Measurements from ENCODE around the gene RNF113B. TPM values are rescaled to one million over a fixed set of nuclear protein-coding genes. Genes with fewer than 3 reads are reported as not detected.

Gene RNF113B
- total and polyA plus RNA-seq, 2 of the 13 experiments (the other 11 are each of a cell fraction or from before 2014, with no cell fraction given): not detected

GRCh38 chr13:98162935-98163334 lies 14.1 kb downstream of the RNF113B start:
- in situ Hi-C loops (cut with HindIII; ENCODE audit: extremely low pct_ligation_motif_present, low pct_unique_long_range_greater_than_20kb): no loop called here
- H3K36me3 ChIP-seq (replicated peaks in 1 of 2; ENCODE audit: control insufficient read depth in 1 of 2, insufficient read depth in 2 of 2, low read length in 2 of 2): peaks cover 9 to 16% of the 10 kb centered on the region in 2 experiments
- intact Hi-C loops (cut with micrococcal nuclease; ENCODE audit: unreplicated experiment): no loop called here
- H3K4me3 ChIP-seq (replicated peaks in 1 of 3; ENCODE audit: insufficient read depth in 1 of 3, low read depth in 2 of 3, low read length in 3 of 3): no peak overlapping the region
- H3K27ac ChIP-seq (ENCODE audit: extremely low read length, insufficient read depth, low read length): peak overlapping the region; percentile 87
- no peak overlapping the region for H3K4me2 ChIP-seq (ENCODE audit: low read depth, low read length)
- peaks cover 94% of the 10 kb centered on the region for H3K79me2 ChIP-seq (ENCODE audit: insufficient read depth, low read length)
- TF ChIP-seq RELA (CRISPR knock-in tag; IDR thresholded peaks at IDR 0.05): no peak
- TF ChIP-seq ZNF335 (CRISPR knock-in tag; IDR thresholded peaks at IDR 0.05): no peak
- TF ChIP-seq ZBTB1 (CRISPR knock-in tag; IDR thresholded peaks at IDR 0.05; ENCODE audit: borderline replicate concordance): no peak
- TF ChIP-seq ZNF850 (CRISPR knock-in tag; conservative IDR thresholded peaks at IDR 0.05): no peak
- FAIRE-seq: no peak
- ChIA-PET POLR2A (interaction anchor here (0.8 kb wide), 1 partner anchor 103 kb away, joined by 3 read pairs; no protein-coding TSS in a partner anchor), CTCF (ENCODE audit: low intra/inter-chr PET ratio, low total read pairs) (no interaction called here)
- no peaks in the 10 kb centered on the region; a peak in 1 of 5 replicates for H3K27me3 ChIP-seq (ENCODE audit: control insufficient read depth in 1 of 2, insufficient read depth in 2 of 2, low read length in 2 of 2)
- DNase-seq (ENCODE audit: low spot score): no peak
- BruUV-seq (replicated peaks): no TSS peak
- WGBS (ENCODE audit: low lambda C conversion rate): 98% methylated on average over 5 of the region's 5 CpGs
- no peak overlapping the region for H3K9ac ChIP-seq (ENCODE audit: insufficient read depth, low read depth, low read length)
- no peak overlapping the region for H2AFZ ChIP-seq (ENCODE audit: low read length)
- H3K9me3 ChIP-seq (ENCODE audit: low read length): no peaks in the 10 kb centered on the region
- ATAC-seq: no peak
- H4K20me1 ChIP-seq (ENCODE audit: insufficient read depth, low read length): peaks cover 53% of the 10 kb centered on the region
- H3K4me1 ChIP-seq (ENCODE audit: insufficient read depth, low read length): peaks cover 97% of the 10 kb centered on the region

- no peak overlapping the region for H2AFZ ChIP-seq (ENCODE audit: low read length)
- no peak overlapping the region for H3K4me2 ChIP-seq (ENCODE audit: low read depth, low read length)
- H3K9ac ChIP-seq (ENCODE audit: insufficient read depth, low read depth, low read length): no peak overlapping the region
- intact Hi-C loops (cut with micrococcal nuclease; ENCODE audit: unreplicated experiment) (no loop called here), in situ Hi-C loops (cut with HindIII; ENCODE audit: extremely low pct_ligation_motif_present, low pct_unique_long_range_greater_than_20kb) (no loop called here)
- no peaks in the 10 kb centered on the region for H3K9me3 ChIP-seq (ENCODE audit: low read length)
- ATAC-seq: no peak
- peaks cover 74% of the 10 kb centered on the region for H4K20me1 ChIP-seq (ENCODE audit: insufficient read depth, low read length)
- peaks cover 98% of the 10 kb centered on the region for H3K79me2 ChIP-seq (ENCODE audit: insufficient read depth, low read length)
- H3K4me3 ChIP-seq (replicated peaks in 1 of 3; ENCODE audit: insufficient read depth in 1 of 3, low read depth in 2 of 3, low read length in 3 of 3): no peak overlapping the region
- no peaks in the 10 kb centered on the region for H3K27me3 ChIP-seq (ENCODE audit: control insufficient read depth in 1 of 2, insufficient read depth in 2 of 2, low read length in 2 of 2)
- H3K4me1 ChIP-seq (ENCODE audit: insufficient read depth, low read length): peaks cover 100% of the 10 kb centered on the region
- no peak for FAIRE-seq
- BruUV-seq (replicated peaks): no TSS peak
- 96% methylated on average over 5 of the region's 5 CpGs for WGBS (ENCODE audit: low lambda C conversion rate)
- ChIA-PET CTCF (ENCODE audit: low intra/inter-chr PET ratio, low total read pairs) (no interaction called here), POLR2A (interaction anchor here (0.7 kb wide), 1 partner anchor 116 kb away, joined by 3 read pairs; no protein-coding TSS in a partner anchor)
- H3K27ac ChIP-seq (ENCODE audit: extremely low read length, insufficient read depth, low read length): no peak overlapping the region
- peaks cover 11 to 40% of the 10 kb centered on the region in 2 experiments for H3K36me3 ChIP-seq (replicated peaks in 1 of 2; ENCODE audit: control insufficient read depth in 1 of 2, insufficient read depth in 2 of 2, low read length in 2 of 2)
- DNase-seq (ENCODE audit: low spot score): no peak
- TF ChIP-seq DR1 (CRISPR knock-in tag; IDR thresholded peaks at IDR 0.05) (no peak), DDIT3 (CRISPR knock-in tag; IDR thresholded peaks at IDR 0.05) (no peak), ZNF256 (CRISPR knock-in tag; conservative IDR thresholded peaks at IDR 0.05) (no peak), CAMTA2 (CRISPR knock-in tag; IDR thresholded peaks at IDR 0.05; ENCODE audit: borderline replicate concordance) (no peak), PRDM10 (CRISPR knock-in tag; IDR thresholded peaks at IDR 0.05; ENCODE audit: low read depth) (no peak), ZNF10 (CRISPR knock-in tag; IDR thresholded peaks at IDR 0.05; ENCODE audit: borderline replicate concordance, low read depth) (no peak), LCORL (IDR thresholded peaks at IDR 0.05) (no peak), LCORL (CRISPR knock-in tag; IDR thresholded peaks at IDR 0.05) (no peak), RBM22 (optimal IDR thresholded peaks at IDR 0.05; ENCODE audit: low read length) (no peak), XBP1 (CRISPR knock-in tag; IDR thresholded peaks at IDR 0.05) (no peak)
These were observed 18.7 kb downstream of the RNF113B start for GRCh38 chr13:98158172-98158899.
